Liver (tissue), 9 donors: ENCODE data around the gene SLC1A2. TPM values are rescaled to one million over a fixed set of nuclear protein-coding genes. Genes with fewer than 3 reads are reported as not detected.

Experiments used
- DNase-seq: peaks from one replicate; pipeline ENCODE4 v3.0.0-alpha.2; 2017; ENCODE audit warnings: low spot score
- H3K27ac ChIP-seq, 2 donors: one replicate each; pipeline ENCODE4 v1.7.0; 2013; ENCODE audit warnings: inconsistent platforms in 2 of 2, low read length in 2 of 2, control low read depth in 1 of 2, low read depth in 1 of 2, mild to moderate bottlenecking in 1 of 2
- H3K27me3 ChIP-seq, 4 donors: one replicate each; pipeline versions ENCODE4 v1.6.1 to v1.7.0; 2013; ENCODE audit warnings: low read length in 3 of 4, inconsistent platforms in 1 of 4, mild to moderate bottlenecking in 1 of 4, moderate library complexity in 1 of 4; ENCODE audit not compliant: control insufficient read depth in 4 of 4, insufficient read depth in 4 of 4
- H3K36me3 ChIP-seq, 4 donors: one replicate each; pipeline versions ENCODE4 v1.6.1 to v1.7.0; 2013; ENCODE audit warnings: low read length in 3 of 4, mild to moderate bottlenecking in 3 of 4, low read depth in 1 of 4, moderate library complexity in 1 of 4; ENCODE audit not compliant: control insufficient read depth in 4 of 4, insufficient read depth in 3 of 4
- H3K4me1 ChIP-seq, 4 donors: one replicate each; pipeline versions ENCODE4 v1.6.1 to v1.7.0; 2013; ENCODE audit warnings: low read length in 3 of 4, mild to moderate bottlenecking in 3 of 4, moderate library complexity in 1 of 4; ENCODE audit not compliant: control insufficient read depth in 4 of 4, insufficient read depth in 4 of 4
- H3K4me3 ChIP-seq, 3 donors: one replicate each; pipeline versions ENCODE4 v1.6.1 to v1.7.0; 2013; ENCODE audit warnings: low read length in 3 of 3, control low read depth in 1 of 3, low read depth in 1 of 3, mild to moderate bottlenecking in 1 of 3
- H3K9ac ChIP-seq, 2 donors: one replicate each; pipeline ENCODE4 v1.7.0; 2013; ENCODE audit warnings: low read length in 2 of 2, mild to moderate bottlenecking in 2 of 2, moderate library complexity in 2 of 2, control low read depth in 1 of 2, low read depth in 1 of 2
- H3K9me3 ChIP-seq, 4 donors: one replicate each; pipeline versions ENCODE4 v1.6.1 to v1.7.0; 2013; ENCODE audit warnings: low read length in 3 of 4; ENCODE audit not compliant: control insufficient read depth in 4 of 4
- ATF3 ChIP-seq: IDR thresholded peaks from 2 replicates; pipeline ENCODE4 v1.6.1; 2016; ENCODE audit warnings: antibody characterized with exemption
- CTCF ChIP-seq: fragments of 150-350 bp; IDR thresholded peaks from 2 replicates; pipeline ENCODE4 v1.5.1; 2017; ENCODE audit warnings: improper control_type of control experiment, low read depth, low read length; ENCODE audit not compliant: missing input control
- EGR1 ChIP-seq, 2 donors: IDR thresholded peaks; 2 replicates each; pipeline ENCODE4 v1.6.1; 2016 to 2018; ENCODE audit warnings: antibody characterized with exemption in 2 of 2, low read depth in 2 of 2
- FOXA1 ChIP-seq: IDR thresholded peaks from 2 replicates; pipeline ENCODE4 v1.6.1; 2016; ENCODE audit warnings: antibody characterized with exemption
- FOXA2 ChIP-seq: IDR thresholded peaks from 2 replicates; pipeline ENCODE4 v1.6.1; 2016; ENCODE audit warnings: antibody characterized with exemption
- GABPA ChIP-seq, 2 donors: IDR thresholded peaks in 1 of 2; conservative IDR thresholded peaks in 1 of 2; 2 replicates each; pipeline ENCODE4 v1.6.1; 2016; ENCODE audit warnings: antibody characterized with exemption in 2 of 2, mild to moderate bottlenecking in 1 of 2, moderate library complexity in 1 of 2
- HNF4A ChIP-seq, 2 donors: conservative IDR thresholded peaks; 2 replicates each; pipeline ENCODE4 v1.6.1; 2016; ENCODE audit warnings: antibody characterized with exemption in 2 of 2, mild to moderate bottlenecking in 2 of 2
- HNF4G ChIP-seq: IDR thresholded peaks from 2 replicates; pipeline ENCODE4 v1.6.1; 2016; ENCODE audit warnings: antibody characterized with exemption
- JUND ChIP-seq, 2 donors: IDR thresholded peaks; 2 replicates each; pipeline ENCODE4 v1.6.1; 2016; ENCODE audit warnings: antibody characterized with exemption in 2 of 2
- MAX ChIP-seq: IDR thresholded peaks from 2 replicates; pipeline ENCODE4 v1.6.1; 2016; ENCODE audit warnings: antibody characterized with exemption
- NR2F2 ChIP-seq: IDR thresholded peaks from 2 replicates; pipeline ENCODE4 v1.6.1; 2016; ENCODE audit warnings: antibody characterized with exemption
- RAD21 ChIP-seq, 2 donors: IDR thresholded peaks; 2 replicates each; pipeline ENCODE4 v1.6.1; 2016; ENCODE audit warnings: antibody characterized with exemption in 2 of 2, mild to moderate bottlenecking in 2 of 2
- REST ChIP-seq: IDR thresholded peaks from 2 replicates; pipeline ENCODE4 v1.6.1; 2016; ENCODE audit warnings: antibody characterized with exemption, mild to moderate bottlenecking
- RXRA ChIP-seq, 2 donors: IDR thresholded peaks; 2 replicates each; pipeline ENCODE4 v1.6.1; 2017 to 2018; ENCODE audit warnings: antibody characterized with exemption in 2 of 2, mild to moderate bottlenecking in 1 of 2
- SP1 ChIP-seq: IDR thresholded peaks from 2 replicates; pipeline ENCODE4 v1.6.1; 2018; ENCODE audit warnings: antibody characterized with exemption, mild to moderate bottlenecking
- TAF1 ChIP-seq: conservative IDR thresholded peaks from 2 replicates; pipeline ENCODE4 v1.6.1; 2016; ENCODE audit warnings: antibody characterized with exemption, mild to moderate bottlenecking
- YY1 ChIP-seq: IDR thresholded peaks from 2 replicates; pipeline ENCODE4 v1.6.1; 2016; ENCODE audit warnings: antibody characterized with exemption, mild to moderate bottlenecking
- ZBTB33 ChIP-seq: IDR thresholded peaks from 2 replicates; pipeline ENCODE4 v1.6.1; 2016; ENCODE audit warnings: antibody characterized with exemption
- WGBS: extraction: QIAGEN DNeasy Blood & Tissue Kit; methylation state at CpG from one replicate; pipeline ENCODE4 v1.1.7; 2013; 5-methylcytosine and 5-hydroxymethylcytosine counted together
- polyA plus RNA-seq, 2 donors: library from polyadenylated mRNA; stranded (reverse) in 1 of 2; unstranded in 1 of 2; fragments of 200-250 nt in 1 of 2; fragments of >200 nt in 1 of 2; fragmentation: Nextera tagmentation in 1 of 2; extraction: Ambion mirVana in 1 of 2; gene quantifications; one replicate each; pipeline versions ENCODE4 v1.2.1 to v1.2.3, GENCODE V29; 2013 to 2015
- total RNA-seq, 2 donors: library from RNA; depleted of rRNA; stranded (reverse); fragments of >200 nt; gene quantifications; one replicate each; pipeline ENCODE4 v1.2.3, GENCODE V29; 2014
- donor health status: healthy.
- donor health status: healthy.
- donor health status: healthy.
- donor health status: healthy.
- donor health status: healthy.

Gene SLC1A2
- total and polyA plus RNA-seq, 4 donors = 6.4 to 19.5 (median 13.5) TPM

GRCh38 chr11:35414776-35415175, 4.6 kb downstream of the SLC1A2 start (continued):
- TF ChIP-seq ZBTB33 (no peak), JUND (IDR thresholded peaks at IDR 0.05) (no peak)

- no peak overlapping the region for H3K4me3 ChIP-seq
- peaks cover 5 to 14% (median 6%) of the 10 kb centered on the region in 4 donors for H3K4me1 ChIP-seq
- no peak overlapping the region for H3K9ac ChIP-seq
- no peaks in the 10 kb centered on the region for H3K36me3 ChIP-seq
- no peak for TF ChIP-seq JUND (IDR thresholded peaks at IDR 0.05)
- TF ChIP-seq RAD21 (IDR thresholded peaks at IDR 0.05) = no peak
- H3K9me3 ChIP-seq = no peaks in the 10 kb centered on the region
- peaks cover 0 to 16% (median 5%) of the 10 kb centered on the region in 4 donors for H3K27me3 ChIP-seq
- no peak for DNase-seq
- 75% methylated on average over 6 of the region's 6 CpGs for WGBS
- no peak overlapping the region for H3K27ac ChIP-seq
Measured at GRCh38 chr11:35414311-35414710, 5.0 kb downstream of the SLC1A2 start.

- TF ChIP-seq HNF4G (no peak), RAD21 (IDR thresholded peaks at IDR 0.05) (no peak), FOXA2 (no peak), REST (no peak), HNF4A (conservative IDR thresholded peaks at IDR 0.05) (no peak), NR2F2 (no peak), JUND (IDR thresholded peaks at IDR 0.05) (no peak), CTCF (no peak), GABPA (IDR thresholded peaks at IDR 0.05 in 1 of 2, conservative IDR thresholded peaks at IDR 0.05 in 1 of 2) (no peak), MAX (no peak), ZBTB33 (no peak), FOXA1 (no peak), EGR1 (IDR thresholded peaks at IDR 0.05; ENCODE audit: low read depth in 2 of 2) (no peak), TAF1 (no peak), ATF3 (no peak), SP1 (no peak), YY1 (no peak), RXRA (IDR thresholded peaks at IDR 0.05) (no peak)
- Histone ChIP-seq H3K4me1 (peaks cover 0 to 6% (median 0%) of the 10 kb centered on the region in 4 donors), H3K27ac (no peak overlapping the region), H3K27me3 (peaks cover 0 to 16% (median 3%) of the 10 kb centered on the region in 4 donors), H3K9me3 (no peaks in the 10 kb centered on the region), H3K4me3 (no peak overlapping the region), H3K36me3 (no peaks in the 10 kb centered on the region), H3K9ac (no peak overlapping the region)
- 79% methylated on average over 3 of the region's 3 CpGs for WGBS
- no peak for DNase-seq
Measured at GRCh38 chr11:35413598-35413997, 5.8 kb downstream of the SLC1A2 start.
